NCI-H2227 (cell line): ENCODE results near the gene MTX3.
A peak's percentile ranks its signal among the peaks of the same experiment; 100 is the strongest.

Experiments
- DNase-seq: peaks from one replicate; lab custom pipeline; 2025; ENCODE audit not compliant: unreplicated experiment; lab: John Stamatoyannopoulos, UW

Gene MTX3

DNA sequence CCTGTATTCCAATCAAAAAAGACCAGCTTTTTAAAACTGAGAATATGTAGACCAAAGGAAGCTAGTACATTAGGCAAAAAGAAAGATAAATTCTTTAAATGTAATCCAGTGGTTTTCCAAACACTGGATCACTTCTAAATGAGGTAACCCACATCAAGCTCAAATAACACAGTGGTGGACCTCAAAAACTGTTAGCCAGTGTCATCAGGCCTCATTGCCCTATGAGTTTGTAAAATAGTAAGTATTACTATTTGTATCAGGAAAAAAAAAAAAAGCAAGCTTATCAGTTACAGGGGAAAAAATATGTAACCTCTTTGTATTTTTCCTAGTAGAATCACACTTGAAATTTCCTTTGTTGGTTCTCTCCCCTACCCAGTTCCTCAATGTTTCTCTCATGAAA lies 6.7 kb downstream of the MTX3 start:
- DNase-seq = no peak

DNA sequence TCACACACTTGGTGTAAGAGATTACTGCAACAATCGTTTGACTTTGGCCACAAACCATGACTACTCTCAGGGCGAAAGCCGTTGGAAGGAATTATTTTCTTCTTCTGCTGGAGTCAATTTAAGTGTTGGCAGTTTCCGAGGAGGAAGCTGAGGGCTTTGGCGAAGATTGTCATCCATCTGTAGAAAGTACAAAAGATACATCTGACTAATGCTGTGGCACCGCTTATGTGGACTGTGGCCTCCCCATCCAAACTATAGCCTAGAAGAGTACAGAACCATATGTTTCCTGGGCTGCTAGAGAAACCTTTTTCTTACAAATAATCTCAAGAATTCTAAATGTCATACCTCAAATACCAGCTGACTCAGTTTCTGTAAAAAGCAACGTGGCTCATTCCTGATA lies 7.4 kb downstream of the MTX3 start:
- DNase-seq = no peak

DNA sequence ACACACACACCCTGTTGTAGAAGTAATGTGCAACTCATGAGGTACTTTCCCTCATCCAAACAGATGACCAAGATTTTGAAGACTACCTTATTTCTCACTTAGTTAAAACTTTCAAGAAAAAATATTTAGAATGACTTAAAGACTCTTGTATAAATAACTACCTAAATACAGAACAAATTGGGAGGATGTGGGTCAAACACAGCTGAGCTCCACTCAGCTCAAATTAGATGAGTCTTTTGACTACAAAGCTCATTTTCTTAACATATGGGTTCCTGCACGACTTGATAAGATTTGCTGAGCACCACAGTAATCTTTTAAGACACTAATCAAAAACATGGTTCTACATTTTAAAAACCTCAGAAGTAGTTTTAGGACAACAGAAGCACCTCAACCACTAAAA lies 8.9 kb downstream of the MTX3 start:
- no peak for DNase-seq

DNA sequence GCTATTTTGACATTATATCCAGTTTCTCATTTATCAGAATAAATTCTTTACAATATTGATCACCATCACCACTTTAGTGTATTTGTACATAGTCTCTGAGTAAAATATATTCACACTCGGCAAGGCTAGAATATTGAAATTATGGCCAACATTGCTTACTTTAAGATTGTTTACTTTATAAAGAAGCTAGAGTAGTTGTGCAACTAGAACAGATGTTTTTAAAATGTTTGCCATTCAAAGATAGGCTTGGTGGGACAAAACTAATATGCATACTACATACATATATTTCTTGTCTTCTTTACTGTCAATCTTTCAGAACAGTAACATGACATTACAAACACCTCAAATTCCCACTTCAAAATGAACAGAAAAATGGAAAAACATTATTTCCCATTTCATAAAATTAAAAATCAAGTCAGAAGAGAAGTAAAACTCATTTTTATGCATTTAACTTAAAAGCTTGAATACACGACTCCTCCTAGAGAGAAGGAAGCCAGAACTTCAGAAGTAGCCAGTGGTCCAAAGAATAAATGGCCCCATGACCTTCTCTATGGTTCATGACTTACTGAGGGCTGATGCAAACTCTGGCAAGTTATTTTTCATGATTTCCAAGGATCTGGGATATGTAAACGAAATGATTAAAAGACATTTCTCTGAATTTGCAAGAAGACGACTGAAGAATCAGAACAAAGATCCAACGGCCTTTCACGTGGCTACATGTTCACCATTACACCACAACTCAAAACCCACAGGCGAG lies 14.1 kb downstream of the MTX3 start:
- no peak for DNase-seq

DNA sequence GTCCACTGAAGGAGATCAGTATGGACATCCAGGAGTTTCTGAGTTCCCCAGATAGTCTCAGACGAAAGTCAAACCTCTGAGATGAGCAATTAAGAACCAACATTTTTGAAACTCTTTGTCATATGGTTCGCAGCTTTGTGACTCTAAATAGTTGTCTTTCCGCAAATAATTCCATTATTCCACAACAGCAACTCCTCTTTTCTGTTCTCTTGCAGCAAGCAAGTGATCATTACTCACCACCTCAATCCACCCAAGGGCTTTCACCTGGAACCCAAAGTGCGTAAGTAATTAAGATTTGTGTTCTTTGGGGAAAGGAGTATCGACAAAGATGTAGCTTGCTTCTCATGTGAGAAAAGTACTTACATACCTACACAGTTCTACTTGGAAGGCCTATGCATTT lies 15.6 kb downstream of the MTX3 start:
- no peak for DNase-seq

DNA sequence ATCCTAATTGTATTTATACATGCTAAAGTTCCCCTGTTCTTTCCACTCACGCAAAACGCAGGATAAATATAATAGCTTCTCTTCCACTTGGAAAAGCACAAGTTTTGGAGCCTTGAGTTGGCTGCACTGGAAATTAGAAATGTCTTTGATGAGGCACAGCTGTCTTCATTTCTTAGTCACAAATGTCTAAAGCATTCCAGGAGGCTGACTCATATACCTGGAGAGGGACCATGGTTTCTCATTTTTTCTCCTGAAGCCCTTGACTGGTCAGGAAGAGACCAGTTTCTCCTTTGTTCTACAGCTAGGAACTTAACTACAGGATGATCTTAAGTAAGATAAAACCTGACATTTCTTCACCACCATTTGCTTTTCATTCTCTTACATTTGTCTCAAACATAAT lies 16.2 kb downstream of the MTX3 start:
- DNase-seq = no peak

DNA sequence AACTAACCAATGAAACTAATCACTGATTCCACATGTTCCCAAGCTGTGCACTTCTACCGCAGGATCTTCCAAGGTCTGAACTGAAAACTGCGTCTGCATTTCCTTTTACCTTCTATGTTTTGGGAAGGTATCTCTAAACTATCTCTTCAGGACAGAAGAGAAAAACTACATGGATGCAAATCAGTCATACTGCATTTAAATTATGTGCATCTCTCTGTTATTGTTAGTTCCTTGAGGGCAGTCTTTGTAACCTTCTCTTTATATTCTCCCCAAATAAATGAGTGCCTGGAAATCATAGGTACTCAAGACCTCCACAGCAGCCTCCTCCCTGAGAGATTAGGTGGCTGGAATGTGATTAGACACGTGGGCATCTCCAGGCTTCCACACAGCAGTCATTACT lies 17.1 kb downstream of the MTX3 start:
- DNase-seq = no peak

DNA sequence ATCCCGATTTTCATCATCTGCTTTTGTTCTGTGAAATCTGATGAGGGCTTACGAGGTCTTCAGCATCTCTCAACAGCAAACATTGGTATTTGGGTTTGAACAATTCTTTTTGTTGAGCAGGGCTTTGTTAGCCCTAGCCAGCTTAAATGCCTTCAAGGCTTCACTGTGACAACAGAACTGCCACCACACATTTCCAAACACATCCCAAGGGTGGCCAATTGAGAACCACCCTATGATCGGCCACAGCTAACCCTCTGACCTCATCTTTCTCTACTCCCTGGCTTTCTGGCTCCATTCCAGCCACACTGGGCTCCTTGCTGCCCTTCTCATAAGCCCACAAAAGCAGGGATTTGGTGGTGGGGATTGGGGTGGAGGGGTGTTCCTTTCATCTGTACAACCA lies 17.6 kb downstream of the MTX3 start:
- DNase-seq = no peak

DNA sequence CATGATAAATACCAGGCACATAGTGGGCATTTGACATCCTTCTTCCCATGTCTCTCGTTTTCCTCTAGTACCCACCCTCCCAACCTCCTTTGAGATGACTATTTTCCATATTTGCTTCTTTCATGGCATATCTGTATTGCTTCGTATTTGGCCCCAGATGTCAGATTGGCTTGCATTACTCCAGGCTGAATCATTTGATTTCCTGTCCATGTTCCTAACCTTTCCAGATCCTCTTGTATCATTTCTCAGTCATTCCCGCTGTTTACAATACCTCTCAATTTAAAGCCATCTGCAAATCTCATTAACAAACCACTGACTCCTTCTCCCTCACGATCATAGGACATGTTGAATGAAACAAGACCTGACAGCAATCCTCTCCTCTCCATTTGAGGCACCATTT lies 19.9 kb downstream of the MTX3 start:
- no peak for DNase-seq

DNA sequence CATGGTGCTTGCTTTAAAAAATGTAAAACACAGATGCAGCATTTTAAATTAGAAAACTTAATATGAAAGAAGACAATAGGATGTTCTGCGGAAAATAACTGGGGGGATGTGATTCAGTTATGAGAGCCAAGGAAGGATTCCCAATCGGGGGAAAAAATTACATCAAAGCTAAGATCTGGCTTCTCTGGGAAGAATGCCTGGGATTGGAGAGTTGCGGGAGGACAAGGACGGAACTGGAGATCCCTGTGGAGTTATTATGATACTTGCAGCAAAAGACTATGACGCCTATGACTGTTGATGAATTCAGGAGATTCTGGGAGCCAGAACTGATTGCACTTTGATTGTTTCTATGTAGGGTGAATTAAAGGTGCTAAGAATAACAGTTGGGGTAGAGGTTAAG lies 24.6 kb downstream of the MTX3 start:
- DNase-seq = no peak

DNA sequence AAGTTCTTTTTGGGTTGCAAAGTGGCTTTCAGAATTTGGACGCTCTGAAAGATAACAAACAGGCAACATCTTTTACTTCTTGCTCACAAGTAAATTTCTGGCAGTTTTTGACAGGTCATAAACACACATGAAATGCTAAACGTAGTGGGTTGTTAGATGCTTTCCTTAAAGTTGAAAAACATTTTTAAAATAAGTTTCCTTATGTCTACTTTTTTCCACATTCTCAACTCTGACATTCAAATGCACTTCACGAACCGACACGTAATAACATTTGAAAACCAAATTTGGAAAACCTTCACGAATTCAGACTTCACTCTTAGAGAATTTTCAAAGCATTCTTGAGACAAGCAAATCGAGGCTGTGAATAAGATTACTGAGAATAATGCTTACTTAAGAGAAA lies 26.9 kb downstream of the MTX3 start:
- no peak for DNase-seq

DNA sequence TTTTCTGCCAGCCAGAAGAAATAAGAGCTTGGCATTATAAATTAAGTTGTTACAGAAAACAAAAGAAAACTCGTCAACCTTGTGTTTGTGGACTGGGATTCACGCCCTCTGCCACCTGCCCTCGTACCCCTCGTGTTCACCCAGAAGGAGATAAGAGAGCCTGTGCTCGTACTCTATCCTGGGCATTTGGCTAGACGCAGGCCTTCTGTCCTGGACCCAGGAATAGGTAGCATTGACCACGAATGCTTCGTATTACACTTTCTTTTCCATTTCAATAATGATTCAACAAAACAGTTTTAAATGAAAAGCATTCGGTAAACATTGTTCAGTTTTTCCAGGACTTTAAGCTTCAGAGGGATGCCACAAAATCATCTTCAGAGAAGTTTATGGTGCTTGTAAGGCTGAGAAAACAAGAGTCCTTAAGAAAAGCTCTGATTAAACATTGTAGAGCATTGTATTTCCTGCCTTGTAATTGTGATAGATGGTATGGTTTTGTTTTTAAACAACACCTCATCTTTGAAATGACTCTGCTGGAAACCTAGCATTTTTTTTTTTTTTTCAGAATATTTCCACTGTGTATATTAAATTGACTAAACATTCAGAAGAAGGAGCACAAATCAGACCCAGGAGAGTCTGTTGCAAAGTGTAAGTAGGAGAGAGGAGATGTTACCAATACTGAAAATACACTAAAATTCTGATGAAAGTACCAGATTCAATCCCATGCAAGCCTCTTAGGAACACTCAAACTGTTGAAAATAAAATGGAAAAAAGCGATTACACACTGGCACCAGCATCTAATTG lies 27.6 kb downstream of the MTX3 start:
- DNase-seq = no peak

DNA sequence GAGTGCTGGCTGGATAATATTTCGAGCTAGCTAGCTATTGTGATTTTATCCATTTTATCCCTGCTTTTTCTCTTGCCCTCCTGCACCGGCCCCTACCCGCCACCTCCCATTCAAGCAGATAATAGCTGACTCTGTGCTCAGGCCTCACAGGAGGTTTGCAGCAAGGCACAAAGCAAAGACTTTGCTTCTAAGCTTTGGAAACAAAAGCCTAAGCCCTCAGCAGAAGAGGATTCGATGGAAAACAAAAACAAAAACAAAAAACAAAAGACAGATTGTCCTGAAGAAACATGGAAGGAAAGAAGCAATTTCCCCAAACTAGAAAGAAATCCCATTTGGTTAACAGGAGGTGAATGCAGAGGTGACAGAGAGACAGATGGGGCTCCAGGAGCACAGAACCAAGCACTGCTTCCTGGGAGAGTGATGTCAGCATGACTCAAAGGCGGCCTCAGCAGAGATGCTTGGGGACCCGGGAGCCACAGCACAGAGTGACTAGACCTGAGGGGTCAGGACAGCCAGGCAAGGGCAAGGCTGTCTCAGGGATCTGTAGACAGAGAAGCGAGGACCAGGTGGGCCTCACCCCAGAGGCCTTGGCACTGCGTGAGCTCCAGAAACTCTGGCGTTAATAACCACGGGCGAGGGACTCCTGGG lies 28.4 kb downstream of the MTX3 start:
- peak; percentile 18 for DNase-seq

DNA sequence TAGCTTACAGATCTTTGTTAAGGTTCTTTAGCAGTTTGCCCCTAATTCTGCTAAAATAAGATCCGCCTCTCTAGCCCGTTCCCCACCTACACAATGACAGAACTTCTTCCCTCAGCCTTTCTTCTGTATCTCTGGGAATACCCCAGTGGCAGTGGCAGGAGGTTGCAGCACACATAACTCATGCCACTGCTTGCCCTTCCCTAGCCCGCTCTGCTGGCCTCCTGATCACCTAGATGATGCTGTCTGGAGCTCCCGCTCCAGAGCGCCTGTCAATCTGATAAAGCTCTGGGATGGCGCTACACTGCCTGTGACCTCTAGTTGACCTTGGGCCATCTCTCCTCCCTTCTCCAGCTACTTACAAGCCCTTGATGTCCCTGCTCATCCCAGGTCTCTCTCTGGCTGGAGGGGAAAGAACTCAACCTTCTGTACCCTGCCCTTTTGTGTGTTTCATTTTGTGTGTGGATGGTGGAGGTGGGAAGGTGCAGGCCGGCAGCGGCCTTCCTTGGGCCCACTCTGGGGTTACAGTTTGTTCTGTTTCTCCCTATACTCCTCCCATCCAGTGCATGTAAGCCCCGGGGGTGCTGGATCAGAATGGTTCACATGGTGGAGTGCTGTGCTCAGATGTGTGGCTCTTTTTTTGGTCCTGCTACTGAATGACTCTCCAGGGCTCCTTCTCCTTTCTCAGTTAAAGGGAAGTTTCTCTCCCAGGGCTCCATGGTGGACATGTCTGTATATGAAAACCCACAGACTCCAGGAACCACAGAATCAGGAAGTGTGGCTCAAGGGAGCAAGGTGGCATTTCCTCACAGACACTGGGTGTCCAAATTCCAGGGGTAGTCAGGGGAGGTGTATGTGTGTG lies 29.1 kb downstream of the MTX3 start:
- DNase-seq = no peak

DNA sequence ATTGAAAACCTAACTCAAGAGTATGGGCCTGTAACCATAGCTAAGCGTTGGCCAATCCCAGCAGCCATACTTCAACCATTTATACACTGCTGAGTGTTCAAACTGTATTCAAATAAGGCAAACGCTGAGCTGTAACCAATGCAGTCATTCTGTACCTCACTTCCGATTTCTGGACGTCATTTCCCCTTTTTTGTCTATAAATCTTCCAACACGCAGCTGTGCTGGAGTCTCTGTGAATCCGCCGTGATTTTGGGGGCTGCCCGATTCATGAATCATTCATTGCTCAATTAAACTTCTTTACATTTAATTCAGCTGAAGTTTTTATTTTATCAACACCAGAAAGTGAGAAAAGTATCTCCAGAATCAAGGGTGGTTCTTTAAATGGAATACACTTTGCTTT lies 31.7 kb downstream of the MTX3 start:
- DNase-seq = no peak

DNA sequence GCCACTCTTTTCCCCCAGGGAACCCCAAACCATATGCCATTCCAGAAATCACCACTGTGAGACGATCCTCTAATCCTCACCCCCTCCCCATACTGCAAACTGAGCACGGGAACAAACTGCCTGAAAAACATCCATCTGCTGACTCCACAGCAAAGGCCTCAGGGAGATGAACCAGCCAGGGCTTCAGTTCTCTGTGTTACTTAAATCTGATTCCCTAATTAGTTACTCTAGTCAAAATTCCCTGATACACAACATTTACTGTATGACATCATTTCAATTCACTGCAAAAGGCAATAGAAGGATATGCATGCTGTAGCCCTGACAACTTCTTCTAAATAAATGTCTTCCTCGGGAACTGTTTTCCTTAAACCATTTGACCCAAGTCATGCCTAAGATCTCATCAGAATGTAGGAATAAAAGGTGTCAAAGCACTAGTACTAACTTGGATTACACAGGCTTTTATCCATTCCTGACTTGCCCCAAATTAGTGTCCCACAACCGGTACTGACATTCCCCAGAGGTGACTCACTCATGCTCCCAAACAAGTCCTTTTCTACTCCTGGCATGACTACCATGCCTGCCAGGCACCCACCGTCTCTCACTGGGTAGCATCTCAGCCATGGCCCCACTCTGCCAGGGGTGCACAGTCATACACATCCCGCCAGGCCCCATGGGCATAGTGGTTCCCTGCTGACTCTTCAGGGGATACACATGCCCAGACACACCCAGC lies 35.0 kb downstream of the MTX3 start:
- DNase-seq = no peak

DNA sequence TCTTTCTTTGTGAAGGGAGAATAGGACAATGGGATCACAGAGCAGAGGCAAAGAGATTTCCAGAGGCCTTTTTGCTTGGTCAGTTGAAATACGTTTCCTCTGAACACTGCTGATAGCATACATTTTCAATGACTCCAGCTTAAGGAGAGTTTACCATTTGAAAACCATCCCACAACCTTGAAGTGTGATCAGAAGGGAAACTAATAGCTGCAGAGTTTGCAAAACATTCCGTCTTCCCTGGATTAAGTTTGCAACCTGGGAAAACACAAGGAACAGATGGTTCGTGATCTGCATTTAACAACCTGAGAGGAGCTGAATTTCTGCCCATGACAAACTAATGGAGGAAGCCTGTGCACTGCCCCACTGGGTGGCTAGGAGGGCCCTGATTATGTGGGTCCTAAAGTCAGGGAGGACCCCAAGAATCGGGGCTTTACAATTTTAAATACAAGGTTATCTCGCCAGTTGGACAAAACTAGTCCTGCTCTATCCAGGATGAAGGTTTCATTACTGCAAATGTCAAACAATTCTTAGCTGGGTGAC lies 35.6 kb downstream of the MTX3 start:
- DNase-seq = no peak

DNA sequence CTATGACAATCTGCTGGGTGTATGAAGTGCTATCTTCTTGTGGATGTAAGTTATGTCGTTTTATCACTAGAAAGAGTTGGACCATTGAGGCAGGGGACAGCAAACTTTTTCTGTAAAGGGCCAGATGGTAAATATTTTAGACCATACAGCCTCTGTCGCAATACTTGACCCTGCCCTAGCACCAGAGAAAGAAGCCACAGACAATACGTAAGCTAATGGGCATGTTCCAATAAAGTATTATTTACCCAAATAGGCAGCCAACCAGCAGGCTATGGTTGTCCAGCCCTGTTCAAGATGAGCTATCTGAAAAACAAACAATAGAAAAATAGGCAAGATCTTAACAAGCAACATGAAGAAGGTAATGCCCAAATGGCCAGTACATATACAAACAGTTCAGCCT lies 36.4 kb downstream of the MTX3 start:
- no peak for DNase-seq

DNA sequence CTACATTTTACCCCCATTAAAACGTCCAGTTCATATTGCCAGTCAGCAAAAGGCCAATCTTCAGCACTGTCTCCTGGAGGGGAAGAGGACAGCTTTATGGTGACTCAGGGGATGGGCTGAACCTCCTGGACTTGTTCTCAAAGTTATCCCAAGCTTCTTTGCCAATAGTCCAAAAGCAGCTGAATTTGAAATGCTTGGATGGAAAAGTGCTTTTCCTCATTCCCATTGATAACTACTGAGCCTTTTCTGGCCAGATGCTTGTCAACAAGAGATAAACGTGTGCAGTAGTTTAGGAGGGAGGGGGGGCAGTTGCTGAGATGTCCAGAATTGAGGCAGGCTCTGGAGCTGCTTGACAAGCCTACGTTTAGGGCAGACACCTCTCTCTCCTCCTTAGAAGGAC lies 43.5 kb downstream of the MTX3 start:
- no peak for DNase-seq

DNA sequence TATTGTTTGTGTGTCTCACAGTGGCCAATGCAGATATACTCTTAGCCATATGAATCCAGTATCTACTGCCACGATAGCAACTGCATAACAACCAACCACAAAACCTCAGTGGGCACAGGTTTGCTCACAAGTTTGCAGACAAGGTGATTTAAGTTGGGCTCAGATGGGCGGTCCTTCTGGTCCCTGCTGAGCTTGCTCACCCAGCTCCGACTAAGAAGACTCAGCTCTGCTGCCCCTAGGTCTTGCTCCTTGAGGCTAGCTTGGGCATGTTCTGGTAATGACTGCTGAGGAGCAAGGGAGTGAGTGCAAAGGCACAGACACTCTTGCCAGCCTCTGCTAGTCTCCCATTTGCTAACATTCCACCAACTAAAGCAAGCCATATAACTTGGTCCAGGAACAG lies 52.6 kb downstream of the MTX3 start:
- DNase-seq = no peak
